Measurements from ENCODE around the gene CNTNAP5.

GRCh38 chr2:124482551-124482950 lies 457.5 kb downstream of the CNTNAP5 start:
- TF ChIP-seq CTCF (IDR thresholded peaks at IDR 0.05): no peak
- no peak for TF ChIP-seq POLR2AphosphoS5 (IDR thresholded peaks at IDR 0.05)
- no peak for TF ChIP-seq POLR2A (IDR thresholded peaks at IDR 0.05; ENCODE audit: low read depth)
- no peak for TF ChIP-seq EP300 (IDR thresholded peaks at IDR 0.05)

All from esophagus muscularis mucosa (tissue), 4 donors.